PFSK-1 (cell line): ENCODE data around the gene TMED4.

Experiments used
- FOXP2 ChIP-seq: optimal IDR thresholded peaks from 2 replicates; pipeline ENCODE3; 2011; ENCODE audit warnings: borderline replicate concordance, control low read depth, inconsistent platforms; ENCODE audit not compliant: insufficient read depth; ENCODE audit errors: extremely low read length, extremely low read depth
- POLR2AphosphoS5 ChIP-seq: IDR thresholded peaks from 2 replicates; pipeline ENCODE4 v1.6.1; 2012; ENCODE audit warnings: low read depth, mild to moderate bottlenecking, control low read depth, low read length, moderate library complexity
- SIN3A ChIP-seq: IDR thresholded peaks from 2 replicates; pipeline ENCODE4 v1.6.1; 2012; ENCODE audit warnings: mild to moderate bottlenecking, low read length, moderate library complexity, borderline replicate concordance; ENCODE audit not compliant: insufficient read depth
- TAF1 ChIP-seq: IDR thresholded peaks from 2 replicates; pipeline ENCODE4 v1.6.1; 2012; ENCODE audit warnings: low read length, control low read depth, borderline replicate concordance; ENCODE audit not compliant: insufficient read depth
- TF ChIP-seq, protein P1 (sequence below), 2 experiments: IDR thresholded peaks; 2 replicates each; pipeline versions ENCODE4 v1.6.1 to v1.8.0; 2011 to 2012; ENCODE audit warnings: low read depth in 2 of 2, low read length in 2 of 2, control low read depth in 1 of 2, inconsistent platforms in 1 of 2, mild to moderate bottlenecking in 1 of 2, moderate library complexity in 1 of 2; ENCODE audit not compliant: insufficient read depth in 1 of 2

Gene TMED4

DNA sequence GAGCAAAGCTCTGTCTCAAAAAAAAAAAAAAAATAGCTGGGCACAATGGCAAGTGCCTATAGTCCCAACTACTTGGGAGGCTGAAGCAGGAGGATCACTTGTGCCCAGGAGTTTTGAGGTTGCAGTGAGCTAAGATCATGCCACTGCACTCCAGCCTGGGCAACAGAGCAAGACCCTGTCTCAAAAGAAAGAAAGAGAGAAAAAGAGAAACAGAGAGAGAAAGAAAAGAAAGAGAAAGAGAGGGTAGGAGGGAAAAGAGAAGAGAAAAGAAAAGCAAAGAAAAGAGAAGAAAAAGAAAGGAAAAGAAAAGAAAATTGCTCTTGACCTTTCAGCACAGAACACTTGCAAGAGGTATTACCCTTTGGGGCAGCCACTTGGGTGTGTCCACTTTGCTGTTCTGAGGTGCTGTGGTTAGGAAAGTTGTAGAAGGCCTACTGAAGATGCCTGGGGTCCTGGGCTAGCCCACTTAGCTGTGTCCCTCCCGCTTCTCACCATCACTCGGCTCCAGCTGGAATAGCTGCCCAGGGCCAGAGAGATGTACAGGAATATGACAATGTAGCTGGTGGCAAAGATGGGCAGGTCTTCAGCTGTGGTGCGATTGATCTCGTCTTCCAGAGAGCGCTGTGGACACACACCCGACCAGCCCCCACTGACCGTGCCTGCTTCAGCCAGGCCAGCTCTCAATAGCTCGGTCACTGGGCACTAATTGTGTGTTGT lies 46.5 kb downstream of the TMED4 start:
- TF ChIP-seq, protein P1, sequence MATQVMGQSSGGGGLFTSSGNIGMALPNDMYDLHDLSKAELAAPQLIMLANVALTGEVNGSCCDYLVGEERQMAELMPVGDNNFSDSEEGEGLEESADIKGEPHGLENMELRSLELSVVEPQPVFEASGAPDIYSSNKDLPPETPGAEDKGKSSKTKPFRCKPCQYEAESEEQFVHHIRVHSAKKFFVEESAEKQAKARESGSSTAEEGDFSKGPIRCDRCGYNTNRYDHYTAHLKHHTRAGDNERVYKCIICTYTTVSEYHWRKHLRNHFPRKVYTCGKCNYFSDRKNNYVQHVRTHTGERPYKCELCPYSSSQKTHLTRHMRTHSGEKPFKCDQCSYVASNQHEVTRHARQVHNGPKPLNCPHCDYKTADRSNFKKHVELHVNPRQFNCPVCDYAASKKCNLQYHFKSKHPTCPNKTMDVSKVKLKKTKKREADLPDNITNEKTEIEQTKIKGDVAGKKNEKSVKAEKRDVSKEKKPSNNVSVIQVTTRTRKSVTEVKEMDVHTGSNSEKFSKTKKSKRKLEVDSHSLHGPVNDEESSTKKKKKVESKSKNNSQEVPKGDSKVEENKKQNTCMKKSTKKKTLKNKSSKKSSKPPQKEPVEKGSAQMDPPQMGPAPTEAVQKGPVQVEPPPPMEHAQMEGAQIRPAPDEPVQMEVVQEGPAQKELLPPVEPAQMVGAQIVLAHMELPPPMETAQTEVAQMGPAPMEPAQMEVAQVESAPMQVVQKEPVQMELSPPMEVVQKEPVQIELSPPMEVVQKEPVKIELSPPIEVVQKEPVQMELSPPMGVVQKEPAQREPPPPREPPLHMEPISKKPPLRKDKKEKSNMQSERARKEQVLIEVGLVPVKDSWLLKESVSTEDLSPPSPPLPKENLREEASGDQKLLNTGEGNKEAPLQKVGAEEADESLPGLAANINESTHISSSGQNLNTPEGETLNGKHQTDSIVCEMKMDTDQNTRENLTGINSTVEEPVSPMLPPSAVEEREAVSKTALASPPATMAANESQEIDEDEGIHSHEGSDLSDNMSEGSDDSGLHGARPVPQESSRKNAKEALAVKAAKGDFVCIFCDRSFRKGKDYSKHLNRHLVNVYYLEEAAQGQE (IDR thresholded peaks at IDR 0.05; ENCODE audit: insufficient read depth in 1 of 2, low read depth in 2 of 2, low read length in 2 of 2): no peak
- TF ChIP-seq POLR2AphosphoS5: no peak
- no peak for TF ChIP-seq TAF1
- no peak for TF ChIP-seq SIN3A
- no peak for TF ChIP-seq FOXP2

DNA sequence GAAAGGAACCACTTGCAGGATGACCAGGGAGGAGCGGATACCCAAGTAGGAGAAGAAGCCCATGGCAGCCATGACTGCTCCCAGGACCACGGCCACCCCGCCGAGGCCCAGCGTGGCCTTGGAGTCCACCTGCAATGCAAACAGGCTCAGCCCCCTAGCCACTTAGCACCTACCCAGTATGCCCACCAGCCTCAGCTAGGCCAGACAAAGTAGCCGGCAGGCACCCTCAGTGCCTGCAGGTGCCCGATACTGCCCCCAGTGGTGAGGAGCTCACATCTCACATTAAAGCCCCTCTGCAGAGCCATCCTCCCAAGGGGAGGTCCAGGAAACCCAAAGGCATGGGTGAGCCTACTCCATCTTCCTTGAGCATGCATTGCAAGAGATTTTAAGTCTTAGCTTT lies 47.5 kb downstream of the TMED4 start:
- TF ChIP-seq SIN3A: no peak
- TF ChIP-seq, protein P1 (IDR thresholded peaks at IDR 0.05; ENCODE audit: insufficient read depth in 1 of 2, low read depth in 2 of 2, low read length in 2 of 2): no peak
- TF ChIP-seq TAF1: no peak

DNA sequence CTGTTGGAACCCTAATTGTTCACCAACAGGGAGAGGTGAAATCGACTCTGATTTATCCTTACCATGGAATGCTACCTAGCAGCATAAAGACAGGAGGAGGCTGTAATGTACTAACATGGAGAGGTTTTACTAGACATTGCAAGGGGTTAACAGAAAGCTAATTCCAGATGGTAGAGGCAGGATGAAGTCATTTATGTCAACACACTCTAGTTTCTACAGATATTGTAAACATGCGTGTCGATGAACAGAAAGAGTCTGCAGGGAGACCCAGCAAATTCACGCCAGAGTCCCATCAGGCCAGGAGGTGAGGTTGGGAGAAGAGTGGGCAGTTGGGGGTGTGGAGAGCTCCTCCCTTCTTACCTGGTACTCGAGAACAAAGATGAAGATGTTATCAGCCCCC lies 47.9 kb downstream of the TMED4 start:
- TF ChIP-seq, protein P1 (IDR thresholded peaks at IDR 0.05; ENCODE audit: insufficient read depth in 1 of 2, low read depth in 2 of 2, low read length in 2 of 2): no peak
- TF ChIP-seq TAF1: no peak
- no peak for TF ChIP-seq POLR2AphosphoS5
- no peak for TF ChIP-seq SIN3A
- no peak for TF ChIP-seq FOXP2

DNA sequence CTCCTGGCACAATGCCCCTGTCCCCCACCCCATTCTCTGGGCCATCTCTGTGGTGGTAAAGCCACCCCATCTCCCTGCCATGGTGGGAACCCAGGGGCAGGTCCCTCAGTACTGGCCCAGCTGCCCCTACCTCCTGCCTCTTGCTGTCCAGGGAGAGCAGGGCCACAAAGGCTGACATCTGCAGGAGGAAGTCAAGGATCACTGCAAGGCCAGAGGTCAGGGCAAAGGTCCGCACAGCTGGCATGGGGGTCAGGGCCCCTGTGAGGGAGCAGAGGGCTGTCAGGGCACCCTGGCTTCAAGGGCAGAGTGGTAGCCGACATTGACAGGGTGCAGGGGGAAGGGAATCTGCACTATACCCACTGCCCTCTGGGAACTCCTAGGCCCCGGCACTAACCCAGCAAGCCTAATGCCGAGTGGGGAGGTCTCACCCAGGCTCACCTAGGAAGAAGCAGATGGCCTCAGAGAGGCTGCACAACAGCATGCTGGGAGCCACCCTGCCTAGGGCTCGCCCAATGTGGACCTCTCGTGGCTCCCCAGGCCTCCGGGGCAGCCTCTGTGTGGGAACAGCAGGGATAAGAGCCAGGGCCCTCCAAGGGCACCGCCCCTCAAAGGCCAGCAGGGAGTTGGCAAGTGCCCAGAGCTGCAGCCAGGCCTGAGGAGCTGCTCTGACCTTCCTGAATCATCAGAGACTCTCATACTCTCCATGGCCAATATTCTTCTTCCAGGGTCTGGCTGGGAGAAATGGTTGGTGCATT lies 48.6 kb downstream of the TMED4 start:
- TF ChIP-seq, protein P1 (IDR thresholded peaks at IDR 0.05; ENCODE audit: insufficient read depth in 1 of 2, low read depth in 2 of 2, low read length in 2 of 2): no peak
- TF ChIP-seq POLR2AphosphoS5 (no peak), FOXP2 (no peak), SIN3A (no peak), TAF1 (no peak)
